NCI-H187 (cell line): ENCODE results near the gene ADCYAP1R1.

ENCODE experiments used
- DNase-seq, 2 experiments: peaks; one replicate each; lab custom pipeline; 2025; lab: John Stamatoyannopoulos, UW

ADCYAP1R1 gene

GRCh38 chr7:31043051-31043471, 9.0 kb upstream of the ADCYAP1R1 start:
- no peak for DNase-seq

GRCh38 chr7:31044529-31044928, 7.6 kb upstream of the ADCYAP1R1 start:
- DNase-seq, result no peak

- no peak for DNase-seq
These were observed 5.4 kb upstream of the ADCYAP1R1 start for GRCh38 chr7:31046723-31047122.

GRCh38 chr7:31047313-31048146, 4.6 kb upstream of the ADCYAP1R1 start:
- no peak for DNase-seq

- no peak for DNase-seq
These were observed 2.9 kb upstream of the ADCYAP1R1 start for GRCh38 chr7:31049005-31049765.

GRCh38 chr7:31052487-31052840, 356 bp downstream of the ADCYAP1R1 start:
- DNase-seq, result no peak

GRCh38 chr7:31052841-31053601, 913 bp downstream of the ADCYAP1R1 start:
- no peak for DNase-seq

- DNase-seq, result no peak
These were observed 1.9 kb downstream of the ADCYAP1R1 start for GRCh38 chr7:31053986-31054385.

GRCh38 chr7:31054608-31055278, 2.6 kb downstream of the ADCYAP1R1 start:
- DNase-seq, result no peak

GRCh38 chr7:31055471-31055870, 3.4 kb downstream of the ADCYAP1R1 start:
- DNase-seq, result no peak

GRCh38 chr7:31056775-31057346, 4.8 kb downstream of the ADCYAP1R1 start:
- DNase-seq, result no peak

GRCh38 chr7:31058122-31058521, 6.0 kb downstream of the ADCYAP1R1 start:
- DNase-seq, result no peak

GRCh38 chr7:31058688-31059087, 6.6 kb downstream of the ADCYAP1R1 start:
- DNase-seq, result no peak

GRCh38 chr7:31059551-31059950, 7.4 kb downstream of the ADCYAP1R1 start:
- DNase-seq, result no peak

GRCh38 chr7:31061185-31061584, 9.1 kb downstream of the ADCYAP1R1 start:
- DNase-seq, result no peak

- DNase-seq, result no peak
These were observed 10.8 kb downstream of the ADCYAP1R1 start for GRCh38 chr7:31062746-31063435.

- DNase-seq, result no peak
These were observed 13.0 kb downstream of the ADCYAP1R1 start for GRCh38 chr7:31065021-31065593.

GRCh38 chr7:31065840-31066239, 13.7 kb downstream of the ADCYAP1R1 start:
- DNase-seq, result no peak

- DNase-seq, result no peak
These were observed 14.5 kb downstream of the ADCYAP1R1 start for GRCh38 chr7:31066516-31067130.

GRCh38 chr7:31067491-31067890, 15.4 kb downstream of the ADCYAP1R1 start:
- DNase-seq, result no peak
